Embryonic facial prominence (tissue), 1 donor: Measurements from ENCODE around the gene MBNL2.
"Not testable (repeated sequence)": the region's sequence is repeated elsewhere in the genome, so short reads cannot be mapped to it uniquely, and the experiment has no call there.

Experiments used
- DNase-seq: peaks from one replicate; pipeline ENCODE4 v3.0.0-alpha.2; 2016; ENCODE audit errors: extremely low spot score

Gene MBNL2

GRCh38 chr13:97348569-97349100 lies 126.5 kb downstream of the MBNL2 start:
- DNase-seq, result no peak

GRCh38 chr13:97352012-97352411 lies 129.9 kb downstream of the MBNL2 start:
- not testable (repeated sequence) for DNase-seq

- no peak for DNase-seq
Measured at GRCh38 chr13:97352815-97353214, 130.7 kb downstream of the MBNL2 start.

GRCh38 chr13:97353927-97354675 lies 132.0 kb downstream of the MBNL2 start:
- DNase-seq, result no peak

- DNase-seq, result no peak
Measured at GRCh38 chr13:97354808-97355207, 132.7 kb downstream of the MBNL2 start.

- no peak for DNase-seq
Measured at GRCh38 chr13:97356592-97356991, 134.5 kb downstream of the MBNL2 start.

GRCh38 chr13:97359181-97360057 lies 137.3 kb downstream of the MBNL2 start:
- DNase-seq, result peak; percentile 53

- no peak for DNase-seq
Measured at GRCh38 chr13:97360610-97361009, 138.5 kb downstream of the MBNL2 start.

- DNase-seq, result no peak
Measured at GRCh38 chr13:97364031-97364430, 141.9 kb downstream of the MBNL2 start.

GRCh38 chr13:97364827-97365226 lies 142.7 kb downstream of the MBNL2 start:
- DNase-seq, result no peak

GRCh38 chr13:97366172-97366688 lies 144.1 kb downstream of the MBNL2 start:
- DNase-seq, result no peak

- DNase-seq, result no peak
Measured at GRCh38 chr13:97367016-97367822, 145.1 kb downstream of the MBNL2 start.

GRCh38 chr13:97369261-97369893 lies 147.2 kb downstream of the MBNL2 start:
- no peak for DNase-seq

GRCh38 chr13:97371486-97372109 lies 149.5 kb downstream of the MBNL2 start:
- no peak for DNase-seq

- DNase-seq, result no peak
Measured at GRCh38 chr13:97372936-97373335, 150.8 kb downstream of the MBNL2 start.

GRCh38 chr13:97373787-97374186 lies 151.7 kb downstream of the MBNL2 start:
- no peak for DNase-seq

- no peak for DNase-seq
Measured at GRCh38 chr13:97376981-97377380, 154.8 kb downstream of the MBNL2 start.

GRCh38 chr13:97379386-97379785 lies 157.3 kb downstream of the MBNL2 start:
- DNase-seq, result no peak

- DNase-seq, result no peak
Measured at GRCh38 chr13:97380696-97381095, 158.6 kb downstream of the MBNL2 start.

- no peak for DNase-seq
Measured at GRCh38 chr13:97381189-97381588, 159.1 kb downstream of the MBNL2 start.

GRCh38 chr13:97382276-97382675 lies 160.1 kb downstream of the MBNL2 start:
- DNase-seq, result no peak
